GM21529 (cell line): ENCODE results near the gene PARD6G.
"Not testable (repeated sequence)": the region's sequence is repeated elsewhere in the genome, so short reads cannot be mapped to it uniquely, and the experiment has no call there.

ENCODE experiments used
- ATAC-seq: cut with Tn5 transposase; IDR thresholded peaks from one replicate; pipeline ENCODE4 v1.9.1; 2021; ENCODE audit not compliant: unreplicated experiment

PARD6G gene

GRCh38 chr18:80243204-80243603 lies 4.1 kb downstream of the PARD6G start:
- no peak for ATAC-seq

- no peak for ATAC-seq
Observed at GRCh38 chr18:80241919-80242777, 5.2 kb downstream of the PARD6G start.

GRCh38 chr18:80239830-80240229 lies 7.5 kb downstream of the PARD6G start:
- no peak for ATAC-seq

GRCh38 chr18:80238651-80239260 lies 8.6 kb downstream of the PARD6G start:
- ATAC-seq: no peak

- ATAC-seq: not testable (repeated sequence)
Observed at GRCh38 chr18:80237519-80237918, 9.8 kb downstream of the PARD6G start.

GRCh38 chr18:80234398-80234797 lies 12.9 kb downstream of the PARD6G start:
- ATAC-seq: no peak

GRCh38 chr18:80233899-80234298 lies 13.4 kb downstream of the PARD6G start:
- ATAC-seq: no peak

- ATAC-seq: no peak
Observed at GRCh38 chr18:80233201-80233835, 14.0 kb downstream of the PARD6G start.

- no peak for ATAC-seq
Observed at GRCh38 chr18:80232710-80233109, 14.6 kb downstream of the PARD6G start.

GRCh38 chr18:80232030-80232429 lies 15.3 kb downstream of the PARD6G start:
- no peak for ATAC-seq

- ATAC-seq: no peak
Observed at GRCh38 chr18:80231616-80232015, 15.7 kb downstream of the PARD6G start.

GRCh38 chr18:80231151-80231550 lies 16.2 kb downstream of the PARD6G start:
- no peak for ATAC-seq

GRCh38 chr18:80229766-80230745 lies 17.3 kb downstream of the PARD6G start:
- no peak for ATAC-seq

GRCh38 chr18:80229363-80229762 lies 18.0 kb downstream of the PARD6G start:
- ATAC-seq: no peak

- ATAC-seq: no peak
Observed at GRCh38 chr18:80228051-80228848, 19.1 kb downstream of the PARD6G start.

- ATAC-seq: no peak
Observed at GRCh38 chr18:80227472-80227871, 19.8 kb downstream of the PARD6G start.

- ATAC-seq: no peak
Observed at GRCh38 chr18:80225685-80226084, 21.6 kb downstream of the PARD6G start.

GRCh38 chr18:80223581-80224148 lies 23.6 kb downstream of the PARD6G start:
- no peak for ATAC-seq

- not testable (repeated sequence) for ATAC-seq
Observed at GRCh38 chr18:80219488-80219887, 27.8 kb downstream of the PARD6G start.
